OCI-LY7 (cell line): ENCODE results near the gene ITSN1.

Source experiments
- EZH2phosphoT487 ChIP-seq: fragments of 200-600 bp; sonication (generic); IDR thresholded peaks from 2 replicates; pipeline ENCODE4 v1.6.1; 2018; ENCODE audit warnings: low read depth, borderline replicate concordance, mild to moderate bottlenecking, mixed run types, antibody characterized with exemption, low read length, moderate library complexity, mixed read lengths
- TF ChIP-seq, protein P1 (sequence below): fragments of 200-600 bp; sonication (generic); conservative IDR thresholded peaks from 2 replicates; pipeline ENCODE4 v1.5.1; 2014; ENCODE audit warnings: mild to moderate bottlenecking, antibody characterized with exemption, low read length, moderate library complexity, mixed read lengths

DNA sequence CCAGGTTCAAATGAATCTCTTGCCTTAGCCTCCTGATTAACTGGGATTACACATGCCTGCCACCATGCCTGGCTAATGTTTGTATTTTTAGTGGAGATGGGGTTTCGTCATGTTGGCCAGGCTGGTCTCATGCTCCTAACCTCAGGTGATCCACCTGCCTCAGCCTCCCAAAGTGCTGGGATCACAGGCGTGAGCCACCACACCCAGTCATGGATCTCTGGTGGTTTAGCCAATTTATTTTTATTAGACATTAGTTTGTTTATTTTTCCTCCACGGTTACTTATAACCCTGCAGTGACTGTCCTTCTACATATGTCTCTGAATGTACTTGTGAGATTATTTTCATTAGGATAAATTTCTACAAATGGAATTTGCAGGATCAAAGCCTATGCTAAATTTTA, 5.3 kb downstream of the ITSN1 start:
- TF ChIP-seq, protein P1, sequence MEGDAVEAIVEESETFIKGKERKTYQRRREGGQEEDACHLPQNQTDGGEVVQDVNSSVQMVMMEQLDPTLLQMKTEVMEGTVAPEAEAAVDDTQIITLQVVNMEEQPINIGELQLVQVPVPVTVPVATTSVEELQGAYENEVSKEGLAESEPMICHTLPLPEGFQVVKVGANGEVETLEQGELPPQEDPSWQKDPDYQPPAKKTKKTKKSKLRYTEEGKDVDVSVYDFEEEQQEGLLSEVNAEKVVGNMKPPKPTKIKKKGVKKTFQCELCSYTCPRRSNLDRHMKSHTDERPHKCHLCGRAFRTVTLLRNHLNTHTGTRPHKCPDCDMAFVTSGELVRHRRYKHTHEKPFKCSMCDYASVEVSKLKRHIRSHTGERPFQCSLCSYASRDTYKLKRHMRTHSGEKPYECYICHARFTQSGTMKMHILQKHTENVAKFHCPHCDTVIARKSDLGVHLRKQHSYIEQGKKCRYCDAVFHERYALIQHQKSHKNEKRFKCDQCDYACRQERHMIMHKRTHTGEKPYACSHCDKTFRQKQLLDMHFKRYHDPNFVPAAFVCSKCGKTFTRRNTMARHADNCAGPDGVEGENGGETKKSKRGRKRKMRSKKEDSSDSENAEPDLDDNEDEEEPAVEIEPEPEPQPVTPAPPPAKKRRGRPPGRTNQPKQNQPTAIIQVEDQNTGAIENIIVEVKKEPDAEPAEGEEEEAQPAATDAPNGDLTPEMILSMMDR: no peak
- TF ChIP-seq EZH2phosphoT487: no peak
